ENCODE results near the gene PRPF39.
"Not testable (repeated sequence)": the region's sequence is repeated elsewhere in the genome, so short reads cannot be mapped to it uniquely, and the experiment has no call there.

GRCh38 chr14:45142083-45142482 is 58.2 kb downstream of the PRPF39 start:
- not testable (repeated sequence) for TF ChIP-seq CTCF (conservative IDR thresholded peaks at IDR 0.05; ENCODE audit: low read length); EZH2phosphoT487 (IDR thresholded peaks at IDR 0.05; ENCODE audit: borderline replicate concordance)

Data from Loucy (cell line).